Measurements from ENCODE around the gene CRTAC1.
"Not testable (repeated sequence)": the region's sequence is repeated elsewhere in the genome, so short reads cannot be mapped to it uniquely, and the experiment has no call there.

CRTAC1 gene

GRCh38 chr10:97867220-97867800, 163.1 kb downstream of the CRTAC1 start:
- no peak for DNase-seq

DNA sequence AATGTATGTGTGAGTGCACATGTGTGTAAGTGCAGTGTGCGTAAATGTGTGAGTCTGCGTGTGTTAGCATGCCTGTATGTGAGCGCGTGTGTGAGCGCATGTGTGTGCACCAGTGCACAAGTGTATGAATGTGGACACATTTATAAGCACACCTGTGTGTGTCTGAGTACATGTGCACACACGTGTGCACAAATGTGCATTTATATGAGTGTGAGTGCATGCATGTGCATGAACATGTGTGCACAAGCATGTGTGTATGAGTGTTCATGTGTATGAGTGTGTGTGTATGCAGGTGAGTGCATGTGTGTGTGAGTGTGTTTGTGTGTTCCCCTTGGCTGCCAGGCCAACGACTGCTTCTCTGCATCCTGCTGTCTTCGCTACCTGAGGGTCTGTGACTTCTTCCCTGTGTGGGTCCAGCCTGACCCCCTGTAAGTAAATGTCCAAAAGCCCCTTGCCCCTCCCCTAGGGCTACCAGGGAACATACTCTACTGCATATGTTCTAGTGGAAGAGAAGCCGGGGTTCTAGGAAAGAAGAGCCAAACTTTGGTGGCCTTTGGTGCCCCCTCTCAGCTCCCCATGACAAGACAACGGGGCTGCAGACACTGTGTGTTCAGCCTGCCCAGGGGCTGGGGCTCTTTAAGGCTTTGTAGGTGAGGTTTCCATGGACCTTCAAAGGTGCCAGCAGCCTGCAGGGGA, 163.7 kb downstream of the CRTAC1 start:
- DNase-seq = no peak

- DNase-seq = no peak
These were observed 164.9 kb downstream of the CRTAC1 start for GRCh38 chr10:97865488-97865887.

- DNase-seq = no peak
These were observed 166.6 kb downstream of the CRTAC1 start for GRCh38 chr10:97863808-97864207.

GRCh38 chr10:97861924-97862323, 168.5 kb downstream of the CRTAC1 start:
- no peak for DNase-seq

DNA sequence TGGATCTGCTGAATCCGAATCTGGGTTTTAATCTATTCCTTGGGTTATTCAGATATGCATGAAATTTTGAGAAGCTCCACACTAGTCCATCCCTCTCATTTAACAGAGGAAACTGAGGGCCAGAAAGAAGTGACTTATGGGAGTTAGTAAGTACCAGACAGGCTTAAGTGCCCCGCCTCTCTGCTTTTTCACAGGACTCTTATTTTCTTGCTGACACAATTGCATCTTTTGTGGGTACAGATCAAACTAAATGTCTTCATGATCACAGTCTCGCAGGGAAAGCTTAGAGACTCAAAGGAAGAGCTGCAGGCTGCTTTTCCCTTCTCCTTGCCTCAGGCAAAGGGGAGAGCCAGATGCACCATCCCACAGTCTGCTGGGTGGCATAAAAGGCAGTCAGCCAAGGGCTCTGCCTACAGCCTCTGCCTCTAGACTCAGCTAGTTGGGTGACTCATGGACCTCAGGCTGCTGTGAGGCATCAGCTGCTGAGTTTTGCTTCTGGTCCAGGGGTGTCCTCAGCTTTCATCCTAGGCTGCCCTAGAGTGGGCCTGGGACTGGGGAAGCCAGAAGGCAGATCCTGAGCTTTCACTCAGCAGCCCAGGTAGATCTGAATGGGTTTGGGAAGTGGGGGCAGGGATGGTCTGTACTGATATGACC, 169.2 kb downstream of the CRTAC1 start:
- DNase-seq = peak; percentile 54

DNA sequence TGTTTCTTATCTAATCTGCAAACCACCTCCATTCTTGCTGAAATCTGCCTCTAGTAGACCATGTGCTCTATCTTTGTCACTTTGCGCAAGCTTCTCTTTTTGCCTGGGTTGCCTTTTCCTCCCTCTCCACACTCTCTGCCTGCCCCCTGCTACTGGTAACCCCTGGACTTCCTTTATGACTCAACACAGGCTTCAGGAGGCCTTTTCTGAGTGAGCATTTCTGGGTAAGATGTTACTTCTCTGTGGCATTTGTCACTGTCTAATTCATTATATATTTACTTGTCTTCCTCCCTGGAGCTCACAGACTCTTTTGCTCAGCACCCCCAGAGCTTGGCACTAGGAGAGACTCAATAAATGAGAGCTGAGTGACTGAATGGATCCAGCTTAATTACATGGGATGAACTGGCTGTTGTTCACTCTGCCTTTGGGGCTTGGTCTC, 172.4 kb downstream of the CRTAC1 start:
- DNase-seq = no peak

DNA sequence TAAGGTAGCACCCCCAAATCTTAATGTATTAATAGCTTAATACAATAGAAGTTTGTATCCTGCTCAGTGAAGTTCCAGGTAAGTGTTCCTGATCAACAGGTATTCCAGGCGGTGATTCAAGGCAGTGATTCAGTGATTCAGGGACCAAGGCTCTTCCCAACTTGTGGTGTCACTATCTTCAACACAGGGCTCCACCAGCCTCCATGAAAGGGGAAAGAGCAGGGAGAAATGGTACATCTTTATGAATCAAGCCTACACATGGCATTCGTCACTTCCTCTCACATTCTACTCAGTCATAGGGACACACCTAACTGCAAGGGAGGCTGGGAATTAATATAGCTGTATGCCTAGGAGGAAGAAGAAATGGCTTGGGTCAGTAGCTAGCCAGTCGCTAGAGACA, 175.7 kb downstream of the CRTAC1 start:
- DNase-seq = no peak

DNA sequence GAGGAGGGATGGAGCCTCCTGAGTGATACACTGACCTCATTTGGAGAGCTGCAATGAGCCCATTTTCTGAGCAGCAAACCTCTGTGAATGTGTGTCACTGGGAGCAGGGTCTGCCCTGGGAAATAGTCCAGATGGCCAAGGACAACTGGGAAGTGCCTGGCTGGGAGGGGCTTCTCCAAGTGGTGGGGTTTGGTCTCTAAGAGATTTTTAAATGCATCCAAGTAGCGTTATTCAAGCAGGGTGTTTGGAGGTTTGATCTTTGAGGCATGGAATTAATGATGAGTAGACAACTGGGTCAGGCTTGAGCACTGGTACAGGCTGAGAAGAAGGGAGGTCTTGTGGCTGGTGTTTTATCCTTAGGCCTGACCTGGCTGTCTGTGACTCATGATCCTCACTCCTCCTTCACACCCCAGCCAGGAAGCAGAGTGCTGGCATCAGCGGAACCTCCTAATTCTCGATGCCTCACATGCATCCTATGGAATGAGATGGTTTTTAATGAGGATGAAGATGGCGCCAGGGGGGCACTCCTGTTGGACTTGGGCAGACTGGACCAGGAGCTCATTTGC, 177.5 kb downstream of the CRTAC1 start:
- no peak for DNase-seq

GRCh38 chr10:97852277-97852676, 178.1 kb downstream of the CRTAC1 start:
- no peak for DNase-seq

- DNase-seq = no peak
These were observed 178.9 kb downstream of the CRTAC1 start for GRCh38 chr10:97851341-97852001.

DNA sequence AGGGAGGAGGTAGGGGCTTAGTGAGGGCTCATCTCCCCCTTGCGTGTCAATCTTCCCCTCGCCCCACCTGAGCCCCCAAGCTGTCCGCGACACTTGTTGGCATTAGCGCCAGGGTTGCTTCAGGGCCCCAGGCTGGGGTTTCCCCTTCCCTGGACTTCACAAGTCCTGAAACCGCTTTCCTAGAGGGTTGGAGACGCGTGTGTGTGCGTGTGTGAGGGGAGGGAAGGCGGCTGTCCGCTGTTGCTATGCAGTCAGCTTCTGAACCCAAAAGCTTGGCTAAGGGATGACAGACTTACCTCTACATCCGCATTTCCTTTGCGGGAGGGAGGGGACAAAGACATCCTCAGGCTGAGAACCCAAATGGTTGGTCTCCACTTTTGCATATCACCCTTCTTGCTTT, 180.0 kb downstream of the CRTAC1 start:
- peak; percentile 38 for DNase-seq

GRCh38 chr10:97849687-97850402, 180.6 kb downstream of the CRTAC1 start, which contains the start of gene GOLGA7B:
Gene GOLGA7B, plus strand, starts transcription at chr10:97849843. Its CDS starts 461 bp downstream, at chr10:97850304.
- DNase-seq = peak; percentile 73

- peak; percentile 75 for DNase-seq
These were observed 181.2 kb downstream of the CRTAC1 start for GRCh38 chr10:97849103-97849686.

DNA sequence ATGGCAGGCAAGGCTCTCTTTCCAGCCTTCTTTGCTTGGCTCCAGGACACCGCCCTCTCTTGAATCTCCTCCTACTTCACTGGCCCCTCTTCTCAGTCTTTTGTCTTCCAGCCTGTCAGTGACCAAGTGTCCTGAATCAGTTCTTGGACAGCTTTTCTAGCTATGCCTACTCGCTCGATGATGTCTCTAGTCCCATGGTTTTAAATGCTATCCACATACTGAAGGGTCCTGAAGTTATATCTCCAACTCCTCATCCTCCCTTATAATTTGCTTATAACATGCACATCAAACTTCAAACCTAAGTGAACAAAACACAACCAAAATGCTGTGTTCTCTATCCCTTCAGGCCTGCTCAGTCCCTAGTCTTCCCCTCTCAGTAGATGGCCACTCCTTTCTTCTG, 185.7 kb downstream of the CRTAC1 start:
- no peak for DNase-seq

GRCh38 chr10:97843972-97844371, 186.4 kb downstream of the CRTAC1 start:
- not testable (repeated sequence) for DNase-seq

- peak; percentile 42 for DNase-seq
These were observed 187.1 kb downstream of the CRTAC1 start for GRCh38 chr10:97843281-97843671.

DNA sequence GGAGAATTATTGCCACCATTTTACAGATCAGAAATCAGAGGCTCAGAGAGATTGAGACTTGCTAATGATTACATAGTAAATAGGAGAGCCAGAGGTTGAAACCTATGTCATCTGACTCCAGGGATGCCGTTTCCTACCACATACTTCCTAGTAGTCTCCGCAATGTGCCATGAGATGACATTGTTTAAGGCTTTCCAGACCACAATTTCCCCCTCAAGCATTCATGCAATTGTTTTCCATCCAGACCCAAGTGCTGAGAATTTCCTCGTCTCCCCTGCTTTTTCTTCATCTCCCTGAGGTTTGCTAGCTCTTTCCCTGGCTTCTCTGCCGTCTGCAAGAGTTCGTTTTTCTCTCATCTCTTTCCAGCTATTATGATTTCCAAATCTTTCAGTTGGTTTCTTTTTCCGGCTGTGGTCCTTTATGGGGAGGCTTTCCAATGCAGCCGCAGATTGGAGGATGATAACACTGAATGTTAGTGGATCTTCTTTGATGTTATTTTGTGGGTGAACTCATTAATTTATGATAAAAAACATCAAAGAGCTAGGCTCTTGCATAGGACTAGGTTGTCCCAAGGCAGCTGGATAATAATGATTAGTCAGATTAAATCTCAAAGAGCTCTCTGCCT, 187.7 kb downstream of the CRTAC1 start:
- no peak for DNase-seq

- not testable (repeated sequence) for DNase-seq
These were observed 188.3 kb downstream of the CRTAC1 start for GRCh38 chr10:97842114-97842513.

DNA sequence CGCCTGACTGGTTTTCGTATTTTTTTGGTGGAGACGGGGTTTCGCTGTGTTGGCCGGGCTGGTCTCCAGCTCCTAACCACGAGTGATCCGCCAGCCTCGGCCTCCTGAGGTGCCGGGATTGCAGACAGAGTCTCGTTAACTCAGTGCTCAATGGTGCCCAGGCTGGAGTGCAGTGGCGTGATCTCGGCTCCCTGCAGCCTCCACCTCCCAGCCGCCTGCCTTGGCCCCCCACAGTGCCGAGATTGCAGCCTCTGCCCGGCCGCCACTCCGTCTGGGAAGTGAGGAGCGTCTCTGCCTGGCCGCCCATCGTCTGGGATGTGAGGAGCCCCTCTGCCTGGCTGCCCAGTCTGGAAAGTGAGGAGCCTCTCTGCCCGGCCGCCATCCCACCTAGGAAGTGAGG, 189.3 kb downstream of the CRTAC1 start:
- not testable (repeated sequence) for DNase-seq

DNA sequence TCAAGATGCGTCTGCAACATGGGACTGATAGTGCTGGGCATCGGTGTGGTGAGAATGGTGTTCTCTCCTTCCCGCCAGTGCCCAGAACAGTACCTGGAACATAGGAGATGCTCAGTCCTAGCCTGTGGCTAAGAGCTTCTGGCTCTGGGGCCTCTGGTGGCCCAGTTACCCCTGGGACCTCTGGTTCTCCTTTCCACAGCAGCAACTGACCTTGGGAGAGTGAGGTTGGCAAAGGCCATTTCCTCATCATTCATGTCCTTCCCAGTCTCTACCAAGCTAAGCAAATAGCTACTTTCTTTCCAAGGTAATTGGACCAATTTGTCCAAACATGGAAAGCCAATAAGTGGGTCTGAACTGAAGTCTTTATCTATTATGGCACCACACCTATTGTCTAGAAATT, 192.3 kb downstream of the CRTAC1 start:
- DNase-seq = no peak

GRCh38 chr10:97836446-97836845, 194.0 kb downstream of the CRTAC1 start:
- no peak for DNase-seq
